Activated naive CD4-positive, alpha-beta T cell (primary cell): ENCODE results near the gene SPRR1A.

ENCODE experiments used
- DNase-seq, 4 experiments: peaks; one replicate each; lab custom pipeline; 2025; lab: John Stamatoyannopoulos, UW

The SPRR1A gene

DNA sequence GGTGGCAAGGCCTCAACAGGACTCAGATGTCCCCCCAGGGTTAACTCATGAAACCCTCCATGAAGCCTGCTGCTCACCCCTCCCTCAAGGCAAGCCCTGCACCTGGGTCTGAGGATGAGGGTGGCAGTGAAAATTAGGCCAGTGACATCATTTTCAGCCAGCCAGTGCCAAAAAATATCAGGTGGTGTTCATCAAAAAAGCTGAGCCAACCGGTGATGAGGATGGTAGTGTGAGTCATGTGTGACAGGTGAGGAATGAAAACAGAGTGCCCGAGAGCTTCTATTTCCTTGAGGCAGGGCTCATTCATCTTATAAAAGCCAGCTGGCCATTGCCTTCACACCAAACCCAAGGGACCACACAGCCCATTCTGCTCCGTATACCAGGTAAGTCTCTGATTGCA lies at the start of gene SPRR1A:
Gene SPRR1A (plus strand): TSS at position 339 of the 400 bp plus-strand sequence. CDS start 1,150 bp downstream, outside the sequence.
- no peak for DNase-seq

DNA sequence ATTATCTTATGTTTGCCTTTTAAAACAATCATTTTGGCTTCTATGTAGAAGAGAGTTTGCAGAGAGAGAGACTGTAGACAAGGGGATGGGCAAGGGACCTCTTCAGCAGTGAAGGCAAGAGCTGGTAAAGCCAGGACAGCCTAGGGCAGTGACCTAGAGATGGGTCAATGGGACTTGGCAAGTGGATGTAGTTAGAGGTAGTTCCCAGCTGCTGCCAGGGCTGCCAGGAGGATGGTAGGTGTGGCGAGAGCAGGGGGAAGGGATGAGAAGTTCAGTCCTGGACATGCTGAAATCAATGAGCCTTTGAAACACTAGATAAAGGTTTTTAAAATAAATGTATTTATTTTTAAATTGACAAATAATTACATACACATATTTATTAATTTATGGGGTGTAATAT lies 43.3 kb upstream of the SPRR1A start:
- no peak for DNase-seq

DNA sequence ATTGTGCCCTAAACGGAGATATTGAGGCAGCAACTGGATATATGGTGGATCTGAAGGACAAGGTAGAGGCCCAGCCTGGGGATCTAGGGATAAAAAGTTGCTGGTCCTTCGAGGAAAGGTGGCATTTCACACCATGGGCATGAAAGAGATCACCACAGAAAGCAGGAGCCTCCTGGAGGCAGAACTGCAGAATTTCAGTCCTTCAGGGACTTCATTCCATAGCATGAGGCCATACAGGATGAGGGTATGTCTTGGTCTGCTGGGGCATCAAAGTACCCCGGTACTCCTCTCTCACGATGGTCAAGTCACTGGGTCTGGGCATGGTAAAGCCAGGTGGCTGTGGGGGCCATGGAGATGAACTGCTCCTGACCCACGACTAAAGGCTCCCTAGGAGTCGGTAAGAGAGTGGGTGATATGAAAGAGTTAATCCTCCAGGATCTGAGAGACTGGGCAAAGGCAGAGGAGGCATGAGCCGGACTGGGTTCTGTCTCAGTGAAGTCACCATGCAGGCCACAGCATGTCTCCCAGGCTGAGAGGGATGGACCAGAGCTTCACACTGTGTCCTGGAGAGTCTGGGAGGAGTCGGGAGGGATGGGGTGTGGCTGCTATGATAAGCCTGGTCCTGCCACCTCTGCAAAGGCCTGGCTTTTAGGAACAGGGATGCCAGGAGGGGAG lies 42.7 kb upstream of the SPRR1A start:
- no peak for DNase-seq

DNA sequence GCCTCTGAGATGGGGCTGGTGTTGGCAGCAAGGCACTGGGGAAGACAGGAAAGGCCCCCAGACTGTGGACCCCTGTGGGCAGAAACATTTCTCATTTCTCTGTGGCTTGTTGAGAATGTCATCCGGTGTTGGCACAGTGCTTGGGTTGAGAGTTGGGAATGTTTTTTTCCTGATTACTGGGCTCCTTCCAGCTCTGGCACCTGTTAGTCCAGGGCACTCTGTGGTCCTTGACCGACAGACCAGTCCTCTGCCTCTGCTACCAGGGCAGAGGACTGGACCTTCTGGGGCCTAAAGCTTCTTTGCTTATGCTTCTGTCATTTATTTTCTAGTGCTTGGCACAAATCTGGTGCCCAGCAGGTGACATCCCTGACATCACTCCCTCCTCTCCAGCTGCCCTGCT lies 41.7 kb upstream of the SPRR1A start:
- no peak for DNase-seq

DNA sequence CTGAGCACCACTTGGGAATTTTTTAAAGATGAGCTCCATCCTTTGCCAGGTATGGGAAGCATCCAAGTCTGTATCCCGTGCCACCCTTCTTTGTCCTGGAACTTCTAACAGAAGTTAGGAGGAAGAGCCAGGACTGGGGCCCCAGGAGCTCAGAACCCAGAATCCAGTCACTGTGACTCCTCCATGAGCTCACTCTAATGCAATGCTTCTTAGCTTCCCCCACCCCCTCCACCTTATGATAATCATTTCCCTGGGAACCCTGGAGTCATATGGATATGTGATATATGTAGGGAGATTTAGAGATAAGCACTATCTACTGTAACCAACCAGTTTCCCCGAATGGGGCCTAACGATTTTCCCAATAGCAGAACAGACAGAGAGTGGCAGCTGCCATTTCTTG lies 37.6 kb upstream of the SPRR1A start:
- DNase-seq = no peak

GRCh38 chr1:152946651-152947256 lies 37.1 kb upstream of the SPRR1A start, which contains the start of gene SPRR5:
TSS of gene SPRR5 (plus strand) at chr1:152947206. CDS start at chr1:152948555, 1,349 bp downstream.
- DNase-seq = no peak

DNA sequence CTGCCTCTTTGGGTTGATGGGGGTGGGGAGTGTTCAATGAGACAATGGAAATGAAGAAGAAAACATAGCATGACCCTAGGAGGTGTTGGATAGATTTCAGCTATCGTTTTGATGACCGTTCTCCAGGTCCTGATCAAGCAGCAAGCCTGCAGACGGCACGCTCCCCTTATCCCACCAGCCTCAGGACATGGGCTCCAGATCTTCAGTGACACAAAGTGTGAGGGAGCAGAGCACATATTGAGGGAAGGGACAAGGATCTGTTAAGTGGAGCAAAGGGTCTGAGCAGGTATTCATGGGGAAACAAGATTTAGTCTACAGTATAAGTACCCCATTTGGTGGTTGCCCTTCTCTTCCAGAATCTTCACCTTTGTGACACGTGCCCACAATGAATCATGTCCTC lies 32.2 kb upstream of the SPRR1A start:
- DNase-seq = no peak

- no peak for DNase-seq
These were observed 30.1 kb upstream of the SPRR1A start for GRCh38 chr1:152953761-152954160.

- DNase-seq = no peak
These were observed 29.4 kb upstream of the SPRR1A start for GRCh38 chr1:152954436-152954835.

DNA sequence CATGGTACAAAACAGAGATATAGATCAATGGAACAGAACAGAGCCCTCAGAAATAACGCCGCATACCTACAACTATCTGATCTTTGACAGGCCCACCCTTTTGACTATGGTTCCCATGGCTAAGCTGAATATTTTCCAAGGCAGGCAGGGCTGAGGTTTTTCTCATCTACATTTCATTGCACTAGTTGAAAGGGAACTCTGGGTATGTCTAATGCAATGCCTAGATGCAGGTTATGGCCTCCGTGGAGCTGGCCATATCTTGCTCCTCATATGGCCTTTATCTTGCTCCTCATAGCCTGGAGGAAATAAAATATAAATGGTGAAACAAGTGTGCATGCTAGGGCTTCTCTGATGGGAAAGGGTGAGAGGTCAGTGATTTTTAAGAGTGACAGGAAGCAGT lies 26.3 kb upstream of the SPRR1A start:
- DNase-seq = no peak

DNA sequence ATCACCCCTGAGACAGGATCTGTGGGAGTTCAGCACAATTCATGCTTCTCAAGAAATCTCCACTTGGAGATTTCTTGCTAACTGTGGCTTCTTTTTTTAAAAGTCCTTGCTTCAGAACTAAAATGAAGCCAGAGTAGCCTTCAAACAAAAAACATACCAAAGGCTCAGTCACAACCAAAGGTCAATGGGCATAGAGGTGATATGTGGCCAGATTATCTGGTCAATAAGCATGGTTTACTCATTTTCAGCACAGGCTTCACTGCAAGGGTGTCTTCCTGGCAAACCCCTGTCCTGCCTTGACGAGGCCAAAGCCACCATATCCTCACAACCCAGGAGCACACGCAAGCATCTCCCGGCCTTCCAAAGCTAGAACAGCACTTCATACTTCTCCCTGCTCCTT lies 24.6 kb upstream of the SPRR1A start:
- DNase-seq = no peak

DNA sequence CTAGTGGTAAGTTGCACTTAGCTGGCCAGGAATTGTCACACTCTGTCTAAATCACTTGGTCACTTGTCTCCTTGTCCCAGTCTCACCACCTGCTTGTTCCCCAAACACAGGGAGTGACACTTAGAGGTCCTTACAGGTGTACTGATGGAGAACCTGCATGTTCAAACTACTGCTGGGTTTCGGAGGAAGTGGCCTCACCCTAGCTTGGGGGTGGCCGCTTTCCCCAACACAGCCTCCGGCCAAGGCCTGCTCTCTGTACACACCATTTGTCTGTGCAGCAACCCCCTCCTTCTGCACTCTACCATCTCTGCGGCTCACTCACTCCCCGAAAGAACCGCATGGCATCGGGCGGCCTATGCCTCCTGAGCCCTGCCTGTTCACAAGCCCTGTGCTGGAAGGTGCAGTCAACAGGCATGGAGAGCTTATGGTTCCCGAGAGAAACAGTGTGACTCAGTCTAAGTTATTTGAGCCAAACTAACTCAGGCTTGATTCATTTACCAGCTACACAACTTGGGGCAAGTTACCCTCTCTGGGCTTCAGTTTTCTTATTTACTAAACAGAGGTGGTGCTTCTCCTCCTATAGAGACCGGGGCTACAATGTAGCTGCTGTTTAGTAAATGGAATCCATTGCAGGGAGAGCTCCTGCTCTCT lies 24.0 kb upstream of the SPRR1A start:
- no peak for DNase-seq

DNA sequence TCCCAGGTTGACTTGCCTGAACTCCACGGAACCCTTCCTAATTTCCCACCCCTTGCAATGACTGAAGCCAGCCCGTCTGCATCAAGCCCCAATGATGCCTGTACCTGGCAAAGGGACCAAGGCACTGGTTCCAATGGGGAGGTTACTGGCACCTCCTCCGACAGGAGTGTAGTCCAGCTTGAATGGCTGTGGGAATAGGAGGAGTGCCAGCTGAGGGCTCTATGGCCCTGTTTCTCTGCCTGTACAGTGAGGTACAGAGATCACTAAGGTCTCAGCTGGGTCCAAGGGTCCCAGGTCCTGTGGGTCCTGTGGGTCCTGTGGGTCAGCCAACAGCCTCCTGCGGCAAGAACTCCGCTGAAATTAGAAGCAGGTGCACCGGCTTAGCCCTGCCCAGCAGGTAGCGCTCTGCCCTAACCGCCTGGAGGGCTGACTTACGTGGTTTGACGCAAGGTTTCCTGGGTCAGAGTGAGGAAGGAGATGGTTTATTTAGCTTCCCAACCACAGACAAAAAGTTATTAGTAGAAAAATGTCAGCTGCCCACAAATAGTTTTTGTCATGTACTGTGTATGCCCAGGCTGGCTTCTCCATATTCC lies 23.3 kb upstream of the SPRR1A start:
- DNase-seq = no peak

DNA sequence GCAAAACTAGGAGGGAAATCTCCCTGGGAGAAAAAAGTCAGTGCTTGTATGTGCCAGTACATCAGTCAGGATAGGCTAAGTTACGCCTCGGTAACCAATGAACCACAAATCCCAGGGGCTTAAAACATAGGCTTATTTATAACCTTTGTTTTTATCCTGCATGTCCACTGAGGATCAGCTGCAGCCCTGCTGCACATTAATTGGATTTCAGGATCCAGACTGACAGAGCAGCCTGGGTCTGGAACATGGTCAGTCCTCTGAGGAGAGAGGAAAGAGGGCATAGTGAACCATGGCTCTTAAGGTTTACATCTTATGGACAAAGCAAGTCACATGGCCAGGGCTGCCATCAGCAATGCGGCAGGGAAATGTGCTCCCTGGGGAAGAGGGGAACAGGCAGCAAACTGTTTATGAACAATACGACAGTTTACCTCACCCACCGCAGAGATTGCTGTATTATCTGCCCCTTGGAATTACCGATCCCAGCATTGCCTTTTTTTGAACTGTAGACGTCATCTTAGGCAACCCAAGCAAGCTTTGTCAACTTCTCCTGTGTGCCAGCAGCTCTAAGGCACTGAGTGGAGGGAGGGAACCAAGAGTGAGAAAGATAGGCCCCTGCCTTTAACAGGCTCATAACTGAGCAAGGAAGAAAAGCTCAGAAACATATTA lies 22.5 kb upstream of the SPRR1A start:
- no peak for DNase-seq

DNA sequence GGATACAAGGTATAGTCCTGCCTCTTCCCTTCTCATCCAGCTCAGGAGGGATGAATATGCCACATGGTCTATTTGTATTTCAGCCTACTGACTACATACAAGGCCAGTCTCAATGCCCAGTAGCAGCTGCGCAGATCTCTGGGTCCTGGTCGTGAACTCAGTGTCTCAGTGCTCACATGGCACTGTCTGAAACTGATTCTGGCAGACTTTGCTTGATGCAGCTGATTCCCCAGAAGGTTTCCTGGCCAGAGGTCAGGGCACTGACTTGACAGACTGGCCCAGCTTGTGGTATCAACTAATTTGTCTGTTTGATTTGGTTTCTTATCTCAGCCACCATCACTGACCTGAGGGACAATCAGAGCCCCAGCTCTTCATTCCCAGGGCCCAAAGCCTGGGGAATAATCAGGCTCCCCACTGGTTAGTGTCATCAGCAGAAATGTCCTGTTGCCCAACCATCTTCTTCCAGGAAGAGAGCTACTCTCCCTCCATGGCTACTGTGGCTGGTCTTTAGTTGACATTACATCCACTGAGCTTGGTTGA lies 20.9 kb upstream of the SPRR1A start:
- no peak for DNase-seq

GRCh38 chr1:152964536-152964935 lies 19.3 kb upstream of the SPRR1A start:
- no peak for DNase-seq

- no peak for DNase-seq
These were observed 18.0 kb upstream of the SPRR1A start for GRCh38 chr1:152965853-152966252.

GRCh38 chr1:152967201-152967600 lies 16.7 kb upstream of the SPRR1A start:
- DNase-seq = no peak

GRCh38 chr1:152968248-152968647 lies 15.6 kb upstream of the SPRR1A start:
- no peak for DNase-seq

- no peak for DNase-seq
These were observed 14.8 kb upstream of the SPRR1A start for GRCh38 chr1:152969036-152969435.

- DNase-seq = no peak
These were observed 13.4 kb upstream of the SPRR1A start, which contains the start of gene SPRR4 for GRCh38 chr1:152970495-152970894. TSS of gene SPRR4 (plus strand) at chr1:152970648. CDS start at chr1:152971891, 1,243 bp downstream.
